Activated CD4-positive, alpha-beta T cell treated with anti-CD3 and anti-CD28 coated beads for 4 hours (primary cell): ENCODE results near the gene ZNF282.
A peak's percentile ranks its signal among the peaks of the same experiment; 100 is the strongest.

Source experiments
- DNase-seq, 2 donors: peaks; one replicate each; pipeline ENCODE4 v3.0.0-alpha.2; 2020

ZNF282 gene

DNA sequence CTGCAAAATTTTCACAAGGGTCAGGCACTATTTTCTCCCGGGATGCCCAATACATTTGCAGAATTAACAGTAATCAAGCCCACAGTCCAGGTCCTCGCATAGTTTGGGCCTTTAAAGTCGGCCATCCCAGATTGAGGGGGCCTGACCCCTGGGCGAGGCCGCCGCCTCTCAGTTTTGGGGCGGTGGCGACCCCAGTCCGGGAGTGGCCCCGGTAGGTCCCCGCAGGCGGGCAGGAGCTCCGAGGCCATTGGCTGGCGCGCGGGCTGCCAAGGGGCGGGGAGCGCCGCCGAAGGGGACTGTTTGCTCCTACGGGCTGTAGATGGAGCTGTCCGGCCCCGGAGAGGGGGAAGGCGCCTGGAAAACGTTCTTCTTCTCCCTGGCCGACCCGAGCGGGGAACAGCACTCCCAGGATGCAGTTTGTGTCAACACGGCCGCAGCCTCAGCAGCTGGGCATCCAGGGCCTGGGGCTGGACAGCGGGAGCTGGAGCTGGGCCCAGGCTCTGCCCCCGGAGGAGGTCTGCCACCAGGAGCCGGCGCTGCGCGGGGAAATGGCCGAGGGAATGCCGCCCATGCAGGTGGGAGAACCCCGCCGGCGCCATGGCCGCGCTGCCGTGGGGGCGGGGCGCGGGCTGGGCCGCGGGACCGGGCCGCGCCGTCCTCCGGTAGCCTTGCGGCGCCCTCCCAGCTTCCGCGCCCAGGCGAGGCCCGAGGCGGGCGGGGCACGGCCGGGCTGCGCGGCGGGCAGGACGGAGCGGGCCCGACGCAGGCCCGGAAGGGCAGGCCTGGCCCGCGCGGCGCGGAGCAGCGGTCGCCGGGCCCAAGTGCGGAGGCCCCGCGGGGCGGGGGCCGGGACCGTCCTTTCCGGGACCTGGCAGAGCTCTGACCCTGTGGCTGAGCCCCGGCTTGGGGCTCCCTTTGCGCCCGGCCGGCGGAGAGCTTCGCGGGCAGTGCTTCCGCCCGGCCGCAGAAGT, at the start of gene ZNF282:
ZNF282 (plus strand) TSS at position 367 of the 971 bp plus-strand sequence; CDS start at position 411, 44 bp downstream.
- DNase-seq, result peak; percentile 60 to 64

DNA sequence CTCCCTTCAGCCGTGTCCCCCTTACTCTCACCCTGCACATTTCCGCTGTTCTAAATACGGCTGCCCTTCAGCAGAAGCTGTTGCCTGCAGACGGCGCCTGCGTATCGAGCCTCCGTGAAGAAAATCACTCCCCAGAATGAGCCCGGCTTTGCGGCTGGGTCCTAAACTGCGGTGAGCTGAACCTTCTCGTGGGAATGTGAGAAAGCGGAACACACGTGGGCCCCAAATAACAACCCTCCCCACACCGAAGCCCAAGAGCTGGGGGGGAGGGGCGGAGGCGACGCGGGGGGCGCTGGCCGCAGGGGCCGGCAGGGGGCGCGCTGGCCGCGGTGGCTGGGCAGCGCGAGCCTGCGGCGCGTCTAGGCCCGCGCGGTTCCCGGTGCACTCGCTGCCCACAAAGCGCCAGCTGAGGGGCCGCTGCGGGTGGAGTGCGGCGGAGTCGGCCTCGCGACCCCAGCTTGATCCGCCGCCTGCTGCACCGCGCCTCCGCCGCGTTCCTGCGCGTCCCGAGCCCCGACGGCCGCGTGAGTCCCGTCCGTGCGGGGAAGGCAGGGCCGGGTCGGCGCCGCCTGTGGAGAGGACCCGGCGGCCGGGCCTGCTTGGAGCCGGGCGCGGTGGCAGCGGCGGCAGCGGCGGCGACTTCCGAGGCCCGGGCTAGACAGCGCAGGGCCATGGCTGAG, 48.1 kb upstream of the ZNF282 start, which contains the start of gene ZNF398:
ZNF398 (plus strand) TSS at position 382 of the 680 bp plus-strand sequence; CDS start at position 672, 290 bp downstream.
- DNase-seq, result peak; percentile 81

DNA sequence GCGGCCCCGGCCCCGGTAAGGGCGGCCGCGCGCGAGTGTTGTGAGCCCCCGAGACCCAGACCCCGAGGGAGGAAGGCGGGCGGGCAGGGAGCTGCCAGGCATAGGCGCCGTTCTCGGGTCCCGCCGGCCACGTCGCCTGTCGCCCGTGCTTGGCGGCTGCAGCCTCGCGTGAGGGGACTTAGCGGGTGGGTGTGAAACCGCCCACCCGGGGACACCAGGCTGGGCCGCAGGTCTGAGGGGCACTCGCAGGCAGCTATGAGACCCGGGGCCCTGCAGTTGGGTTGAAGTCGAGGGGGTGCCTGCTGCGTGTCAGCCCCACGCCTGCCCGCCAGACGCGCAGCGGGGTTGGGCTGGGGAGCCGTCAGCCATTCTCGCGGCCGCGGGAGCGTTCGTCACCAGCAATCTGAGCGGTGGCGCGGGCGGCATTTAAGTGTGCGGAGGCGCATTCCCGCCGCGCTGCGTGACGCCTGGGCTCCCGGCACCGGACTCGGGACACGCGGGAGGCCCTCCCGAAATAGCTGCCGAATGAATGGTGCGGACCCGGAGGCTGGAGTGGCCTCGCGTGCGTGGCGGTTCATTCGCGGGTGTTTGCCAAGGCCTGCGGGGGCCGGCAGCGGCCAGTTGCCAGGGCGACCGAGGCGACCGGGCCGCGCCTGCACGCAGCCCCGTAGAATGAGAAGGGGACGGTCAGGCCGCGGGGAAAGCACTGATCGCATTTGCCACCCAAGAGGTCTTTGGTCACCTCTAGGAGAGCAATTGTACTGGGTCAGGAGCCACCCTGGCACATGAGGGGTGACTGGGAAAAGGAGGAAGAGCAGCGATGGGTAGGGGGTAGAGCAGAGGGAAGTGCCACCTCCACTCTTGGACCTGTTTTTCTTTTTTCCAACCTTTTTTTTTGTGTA, 47.3 kb upstream of the ZNF282 start:
- peak; percentile 56 to 70 for DNase-seq

DNA sequence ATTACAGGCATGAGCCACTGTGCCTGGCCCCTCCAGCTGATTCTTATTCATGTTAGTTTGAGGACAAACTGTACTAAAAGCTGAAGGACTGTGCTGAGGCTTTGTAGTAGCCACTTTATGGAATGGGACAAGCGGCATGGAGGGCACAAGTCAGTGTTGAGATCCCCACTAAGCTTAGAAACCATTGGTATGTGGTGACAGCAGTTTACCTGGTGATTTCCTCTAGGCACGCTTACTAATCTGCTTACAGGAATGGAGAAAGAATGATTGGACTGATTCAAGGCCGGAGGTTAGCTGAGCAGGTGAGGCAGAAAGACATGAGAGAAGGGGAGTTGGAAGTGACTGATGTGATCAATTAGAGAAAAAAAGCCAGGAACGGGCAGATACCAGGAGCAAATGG, 44.4 kb upstream of the ZNF282 start:
- no peak for DNase-seq

DNA sequence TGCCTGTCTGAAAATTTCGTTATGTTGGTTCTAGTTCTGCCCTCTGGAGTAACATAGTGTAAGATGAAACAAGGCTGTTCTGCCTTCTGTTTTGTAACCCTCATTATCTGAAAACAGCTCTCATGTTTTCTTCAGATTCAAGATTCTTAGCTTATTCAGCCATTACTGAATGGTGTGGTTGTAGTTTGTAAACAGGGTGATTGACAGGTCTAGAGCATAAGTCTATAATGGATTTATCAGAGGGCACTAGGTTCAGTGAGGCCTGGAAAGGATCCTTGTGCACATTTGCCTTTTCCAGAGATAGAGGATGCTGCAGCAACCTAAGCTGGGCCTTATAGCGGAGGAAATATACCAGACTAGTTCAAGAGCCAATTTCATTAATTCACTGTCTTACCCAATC, 42.0 kb upstream of the ZNF282 start:
- DNase-seq, result no peak

DNA sequence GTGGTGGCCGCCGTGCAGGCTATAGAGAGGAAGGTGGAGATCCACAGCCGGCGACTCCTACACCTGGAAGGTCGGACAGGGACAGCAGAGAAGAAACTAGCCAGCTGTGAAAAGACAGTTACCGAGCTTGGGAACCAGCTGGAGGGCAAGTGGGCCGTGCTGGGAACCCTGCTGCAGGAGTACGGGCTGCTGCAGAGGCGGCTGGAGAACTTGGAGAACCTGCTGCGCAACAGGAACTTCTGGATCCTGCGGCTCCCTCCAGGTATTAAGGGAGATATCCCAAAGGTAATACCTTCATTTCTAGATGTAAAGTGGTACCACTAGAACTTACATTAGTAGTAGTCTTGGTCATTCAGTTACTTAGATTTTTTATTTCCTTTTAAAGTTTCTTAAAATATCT, 41.3 kb upstream of the ZNF282 start:
- no peak for DNase-seq

DNA sequence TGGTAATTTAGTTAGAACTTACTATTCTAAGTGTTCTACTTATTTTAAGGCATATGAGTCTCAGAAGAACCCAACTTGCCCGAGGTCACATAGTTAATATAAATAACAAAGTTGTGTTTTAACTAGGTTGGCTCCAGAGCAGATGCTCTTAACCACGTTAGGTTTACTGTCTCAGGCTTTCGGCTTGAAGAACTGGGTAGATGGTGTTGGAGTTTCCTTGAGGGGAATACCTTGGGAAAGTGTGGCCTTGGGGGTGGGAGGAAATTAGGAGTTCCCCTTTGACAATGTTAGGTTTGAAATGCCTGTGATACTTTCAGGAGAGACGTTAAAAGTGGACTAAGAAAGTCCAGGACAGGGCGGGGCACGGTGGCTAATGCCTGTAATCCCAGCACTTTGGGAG, 38.4 kb upstream of the ZNF282 start:
- DNase-seq, result no peak

DNA sequence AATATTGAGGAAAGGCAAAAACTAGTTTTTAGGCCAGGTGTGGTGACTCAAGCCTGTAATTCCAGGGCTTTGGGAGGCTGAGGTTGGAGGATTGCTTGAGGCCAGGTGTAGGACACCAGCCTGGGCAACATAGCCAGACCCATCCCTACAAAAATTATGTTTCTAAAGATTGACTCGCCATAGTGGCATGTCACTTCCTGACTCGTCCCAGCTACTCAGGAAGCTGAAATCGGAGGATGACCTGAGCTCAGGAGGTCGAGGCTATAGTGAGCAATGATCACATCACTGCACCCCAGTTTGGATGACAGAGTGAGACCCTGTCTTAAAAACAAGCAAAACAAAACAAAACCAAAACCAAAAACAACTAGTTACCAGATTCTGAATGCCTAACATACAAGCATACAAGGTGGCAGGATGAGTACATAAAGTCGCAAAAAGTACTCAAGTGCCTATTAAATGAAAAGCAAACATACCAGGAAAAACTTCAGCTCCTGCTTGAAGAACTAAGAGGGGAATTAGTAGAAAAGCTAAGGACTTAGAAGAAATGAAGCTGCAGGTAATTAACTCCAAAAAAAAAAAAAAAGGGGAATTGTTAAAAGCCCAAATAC, 34.0 kb upstream of the ZNF282 start:
- no peak for DNase-seq

DNA sequence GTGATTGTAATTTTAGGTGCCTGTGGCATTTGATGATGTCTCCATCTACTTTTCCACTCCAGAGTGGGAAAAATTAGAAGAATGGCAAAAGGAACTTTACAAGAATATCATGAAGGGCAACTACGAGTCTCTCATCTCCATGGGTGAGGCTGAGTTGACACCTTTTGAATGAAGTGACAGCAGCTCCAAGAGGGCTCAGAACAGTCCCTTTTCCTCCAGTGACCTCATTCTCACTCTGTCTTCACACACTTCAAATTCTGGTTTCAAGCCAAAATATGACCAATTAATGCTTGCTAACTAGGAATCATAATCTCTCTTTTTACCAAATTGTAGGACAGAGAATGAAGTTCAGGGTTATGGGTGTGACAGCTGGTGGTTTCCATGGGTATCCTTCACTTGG, 29.2 kb upstream of the ZNF282 start:
- DNase-seq, result no peak

DNA sequence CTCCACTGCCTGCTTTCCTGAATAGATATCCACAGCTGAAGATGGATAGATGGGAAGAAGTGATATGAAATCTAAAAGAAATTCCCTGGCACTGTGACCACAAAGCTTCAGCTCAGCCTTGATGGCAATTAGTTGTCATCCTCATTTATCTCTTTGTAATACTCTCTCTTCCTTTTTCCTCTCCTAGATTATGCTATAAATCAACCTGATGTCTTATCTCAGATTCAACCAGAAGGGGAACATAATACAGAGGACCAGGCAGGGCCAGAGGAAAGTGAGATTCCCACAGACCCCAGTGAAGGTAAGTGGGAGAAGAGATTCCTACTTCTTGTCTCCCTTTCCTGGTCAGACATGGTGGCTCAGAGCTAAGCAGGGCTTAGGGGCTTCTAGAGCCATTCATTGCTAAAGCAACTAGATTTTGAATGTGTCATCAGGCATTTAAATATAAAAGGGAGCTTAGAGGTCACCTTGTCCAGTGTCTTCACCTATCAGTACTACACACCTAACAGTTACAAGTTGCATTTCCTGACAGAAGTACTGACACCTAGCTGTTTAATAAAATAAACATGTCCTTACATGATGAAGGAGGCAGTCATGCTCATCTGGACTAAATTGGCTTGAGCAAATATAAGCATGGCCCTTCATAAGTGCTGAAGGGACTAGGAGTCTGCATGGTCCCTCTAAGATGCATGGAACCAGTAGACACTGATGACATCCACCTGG, 28.6 kb upstream of the ZNF282 start:
- no peak for DNase-seq

DNA sequence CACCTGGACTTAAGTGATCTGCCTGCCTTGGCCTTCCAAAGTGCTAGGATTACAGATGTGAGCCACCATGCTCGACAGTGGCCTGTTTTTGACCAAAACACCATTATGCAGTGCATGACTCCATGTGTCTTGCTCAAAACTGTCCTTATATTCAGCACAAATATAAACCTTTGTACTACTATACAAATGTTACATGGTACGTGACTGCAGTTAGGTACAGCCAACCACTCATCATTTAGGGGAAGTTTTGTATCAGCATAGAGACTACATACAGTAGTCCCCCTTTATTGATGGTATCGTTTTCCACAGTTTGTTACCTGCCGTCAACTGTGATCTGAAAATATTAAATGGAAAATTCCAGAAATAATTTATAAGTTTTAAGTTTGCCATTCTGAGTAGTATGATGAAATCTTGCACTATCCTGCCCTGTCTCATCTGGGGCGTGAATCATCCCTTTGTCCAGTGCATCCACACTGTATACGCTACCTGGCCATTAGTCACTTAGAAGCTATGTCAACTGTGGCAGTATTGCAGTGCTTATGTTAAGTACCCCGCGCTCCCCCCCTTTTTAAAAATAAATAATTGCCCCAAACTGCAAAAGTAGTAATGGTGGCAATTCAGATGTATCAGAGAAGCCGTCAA, 23.3 kb upstream of the ZNF282 start:
- DNase-seq, result no peak

DNA sequence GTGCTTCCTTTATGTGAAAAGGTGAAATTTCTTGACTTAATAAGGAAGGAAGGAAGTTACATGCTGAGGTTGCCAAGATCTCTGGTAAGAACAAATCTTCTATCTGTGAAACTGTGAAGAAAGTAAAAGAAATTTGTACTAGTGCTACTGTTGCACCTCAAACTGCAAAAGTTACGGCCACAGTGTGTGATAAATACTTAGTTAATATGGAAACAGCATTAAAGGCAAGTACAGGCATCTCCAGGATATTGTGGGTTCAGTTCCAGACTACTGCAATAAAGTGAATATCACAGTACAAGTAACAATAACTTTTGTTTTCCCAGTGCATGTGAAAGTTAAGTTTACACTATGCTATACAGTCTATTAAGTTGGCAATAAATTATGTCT, 22.8 kb upstream of the ZNF282 start:
- no peak for DNase-seq

DNA sequence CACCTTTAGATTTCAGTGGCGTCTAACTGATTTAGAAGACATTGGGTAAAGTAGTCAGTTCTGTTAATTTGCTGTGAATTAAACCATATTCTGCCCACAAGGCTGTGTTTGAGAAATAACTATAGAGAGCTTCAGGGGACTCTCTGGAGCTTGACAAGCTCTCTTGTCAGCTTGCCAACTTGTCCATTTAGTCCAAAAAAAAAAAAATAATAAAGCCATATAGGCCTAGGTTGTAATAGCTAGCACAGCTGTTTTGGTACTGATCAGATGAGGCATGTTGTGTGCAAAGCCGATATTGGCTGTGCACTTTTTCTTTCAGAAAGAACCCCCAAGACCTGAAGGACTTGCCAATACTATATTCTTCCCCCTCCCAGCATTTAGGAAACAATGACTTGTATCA, 20.2 kb upstream of the ZNF282 start:
- no peak for DNase-seq

DNA sequence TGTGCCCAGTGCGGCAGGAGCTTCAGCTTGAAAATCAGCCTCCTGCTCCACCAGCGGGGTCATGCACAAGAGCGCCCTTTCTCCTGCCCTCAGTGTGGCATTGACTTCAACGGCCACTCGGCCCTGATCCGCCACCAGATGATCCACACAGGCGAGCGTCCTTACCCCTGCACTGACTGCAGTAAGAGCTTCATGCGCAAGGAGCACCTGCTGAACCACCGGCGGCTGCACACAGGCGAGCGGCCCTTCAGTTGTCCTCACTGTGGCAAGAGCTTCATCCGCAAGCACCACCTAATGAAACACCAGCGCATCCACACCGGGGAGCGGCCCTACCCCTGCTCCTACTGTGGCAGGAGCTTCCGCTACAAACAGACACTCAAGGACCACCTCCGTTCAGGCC, 16.1 kb upstream of the ZNF282 start:
- no peak for DNase-seq

DNA sequence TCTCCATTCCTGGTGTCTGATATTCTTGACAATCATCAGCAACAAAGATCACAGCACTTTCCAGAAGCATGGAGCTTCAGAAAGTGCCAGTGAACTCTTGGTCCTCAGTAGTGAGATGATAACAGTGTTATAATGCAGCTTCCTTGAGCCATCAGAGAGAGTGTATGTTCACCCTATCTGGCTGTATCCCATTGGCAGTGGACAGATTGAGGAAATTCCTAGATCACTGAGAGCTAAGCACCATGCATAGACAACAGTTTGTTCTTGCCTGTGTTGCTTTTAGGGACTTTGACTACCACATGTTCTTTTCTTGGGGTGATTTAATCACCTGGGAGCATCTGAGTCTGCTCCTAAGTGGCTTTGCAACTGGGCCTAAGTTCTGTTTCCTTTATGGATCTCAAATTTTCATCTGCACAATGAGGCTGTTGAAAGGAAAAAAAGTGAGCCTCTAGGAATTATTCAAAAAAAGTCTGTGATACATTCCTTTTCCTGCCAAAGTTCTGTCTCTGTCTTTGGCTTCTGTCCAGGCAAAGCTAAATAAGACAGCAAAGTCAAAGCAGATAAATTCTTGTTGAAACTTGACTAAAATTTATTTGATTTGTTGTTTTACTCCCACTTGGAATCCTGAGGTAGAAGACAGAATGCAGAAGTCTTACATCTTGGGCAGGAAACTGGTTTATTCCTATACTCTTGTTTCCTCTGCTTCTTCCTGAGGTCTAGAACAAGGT, 14.5 kb upstream of the ZNF282 start:
- no peak for DNase-seq

DNA sequence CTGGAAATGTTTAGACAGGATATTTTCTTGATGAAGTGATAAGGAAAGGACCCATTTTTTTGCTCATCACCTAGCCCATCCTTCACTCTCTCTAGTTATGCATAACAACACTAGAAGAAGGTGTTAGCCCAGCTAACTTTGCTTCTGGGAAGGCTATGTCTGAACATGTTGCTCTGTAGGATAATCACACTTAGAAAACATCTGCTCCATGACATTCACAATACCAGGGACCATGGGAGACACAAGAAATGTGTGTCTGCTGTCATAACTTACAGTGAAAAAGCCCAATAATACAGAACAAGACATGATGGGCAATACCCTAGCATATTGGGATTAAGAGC, 13.9 kb upstream of the ZNF282 start:
- DNase-seq, result no peak

DNA sequence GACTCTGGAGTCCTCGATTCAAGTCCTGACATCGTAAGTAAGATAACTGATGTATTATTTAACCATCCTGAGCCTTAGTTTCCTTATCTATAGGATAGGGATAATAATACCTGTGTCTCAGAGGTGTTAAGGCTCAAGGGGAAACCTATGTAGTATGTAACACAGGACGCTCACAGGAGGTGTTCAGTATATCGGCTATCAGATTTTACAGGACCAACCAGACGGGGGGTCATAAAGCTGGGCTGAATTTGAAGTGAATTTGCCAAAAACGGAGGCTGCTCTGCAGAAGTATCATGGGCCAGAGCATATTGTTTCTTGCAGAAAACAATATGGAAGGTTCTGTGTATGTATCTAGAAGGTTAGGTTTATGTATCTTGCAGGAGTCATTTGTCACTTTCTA, 11.1 kb upstream of the ZNF282 start:
- no peak for DNase-seq

DNA sequence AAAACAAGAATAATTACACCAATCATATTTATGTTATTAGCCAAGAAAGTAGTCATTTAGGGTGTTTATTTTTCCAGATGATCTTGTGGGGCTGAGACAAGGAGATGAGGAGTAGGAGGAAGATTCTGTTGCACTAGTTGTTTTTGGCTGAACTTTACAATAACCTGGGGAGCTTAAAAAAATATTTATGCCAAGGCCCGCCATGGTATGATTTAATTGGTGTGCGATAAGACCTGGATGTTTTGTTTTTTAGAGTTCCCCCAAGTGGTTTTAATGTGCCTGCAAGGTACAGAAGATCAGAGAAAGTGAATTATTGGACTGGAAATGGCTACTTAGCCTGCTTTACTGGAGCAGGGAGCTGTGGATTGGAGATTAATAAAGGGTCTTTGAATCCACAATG, 7.1 kb upstream of the ZNF282 start:
- no peak for DNase-seq

DNA sequence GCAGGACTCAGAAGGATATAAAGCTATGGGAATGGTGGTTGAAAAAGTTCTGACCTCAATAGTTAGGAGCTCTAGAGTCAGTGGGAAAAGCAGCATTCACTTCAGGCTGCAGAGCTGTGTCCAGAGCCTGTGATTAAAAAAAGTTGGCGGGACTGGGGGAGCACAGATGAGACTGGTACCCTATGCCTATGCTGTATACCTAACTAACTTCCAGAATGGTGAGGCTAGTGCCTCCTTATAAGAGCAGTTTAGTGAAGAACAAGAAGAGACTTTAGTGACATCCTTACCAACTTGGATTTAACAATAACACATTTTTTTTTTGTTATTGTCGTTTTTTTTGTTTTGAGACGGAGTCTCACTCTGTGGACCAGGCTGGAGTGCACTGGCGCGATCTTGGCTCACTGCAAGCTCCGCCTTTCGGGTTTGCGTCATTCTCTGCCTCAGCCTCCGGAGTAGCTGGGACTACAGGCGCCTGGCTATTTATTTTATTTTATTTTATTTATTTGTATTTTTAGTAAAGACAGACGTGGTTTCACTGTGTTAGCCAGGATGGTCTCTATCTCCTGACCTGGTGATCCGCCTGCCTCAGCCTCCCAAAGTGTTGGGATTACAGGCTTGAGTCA, 6.6 kb upstream of the ZNF282 start:
- DNase-seq, result no peak

DNA sequence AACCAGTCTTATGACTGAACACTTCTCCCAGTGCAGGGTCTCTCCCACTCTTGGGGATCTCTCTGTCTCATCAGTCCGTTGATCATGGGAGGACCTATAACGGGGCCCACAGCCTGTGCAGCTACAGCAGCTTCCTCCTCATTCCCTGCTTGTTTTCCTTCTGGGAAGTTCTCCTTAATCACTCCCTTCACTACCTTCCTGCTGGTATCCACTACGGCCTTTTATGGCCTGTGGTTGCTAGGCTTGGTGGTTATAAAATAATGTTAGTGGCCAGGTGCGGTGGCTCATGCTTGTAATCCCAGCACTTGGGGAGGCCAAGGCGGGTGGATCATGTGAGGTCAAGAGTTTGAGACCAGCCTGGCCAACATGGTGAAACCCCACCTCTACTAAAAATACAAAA, 3.5 kb upstream of the ZNF282 start:
- no peak for DNase-seq
